Measurements from ENCODE around the gene HSPG2.

The HSPG2 gene

DNA sequence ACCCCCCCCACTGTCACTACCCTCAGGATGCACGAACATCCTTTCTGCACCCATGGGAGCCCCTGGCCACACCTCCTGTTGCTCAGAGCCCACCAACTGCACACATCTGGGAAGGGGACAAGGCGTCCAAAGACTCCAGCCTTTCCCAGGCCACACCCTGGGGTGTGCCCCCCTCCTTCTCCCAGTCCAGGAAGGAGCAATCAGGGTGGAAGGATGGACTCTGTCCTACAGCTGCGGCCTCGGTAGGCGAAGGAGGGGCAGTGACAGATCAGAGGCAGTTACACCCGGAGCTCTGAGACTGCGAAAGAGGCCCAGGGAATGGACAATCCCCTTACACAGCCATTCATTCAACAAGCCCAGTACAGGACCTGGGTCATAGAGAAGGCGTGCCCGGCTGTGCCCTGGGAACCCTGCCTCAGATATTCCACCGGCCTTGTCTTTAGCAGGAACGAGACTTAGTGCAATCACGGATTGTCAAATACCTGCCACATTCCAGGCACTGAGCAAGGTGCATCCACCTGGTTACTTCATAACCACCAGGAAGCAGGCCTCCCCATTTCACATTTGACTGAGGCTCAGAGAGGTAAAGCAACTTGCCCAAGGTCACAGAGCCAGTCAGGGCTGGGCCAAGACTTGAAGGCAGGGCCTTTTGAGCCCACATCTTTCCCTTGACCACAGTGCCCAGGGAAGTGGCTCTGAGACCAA, 9.4 kb downstream of the HSPG2 start:
- in situ Hi-C loops (cut with HindIII; ENCODE audit: low sequenced_read_pairs): no loop called here
- no peak overlapping the region for H3K4me3 ChIP-seq (ENCODE audit: low read depth, low read length)
- TF ChIP-seq, protein P1, sequence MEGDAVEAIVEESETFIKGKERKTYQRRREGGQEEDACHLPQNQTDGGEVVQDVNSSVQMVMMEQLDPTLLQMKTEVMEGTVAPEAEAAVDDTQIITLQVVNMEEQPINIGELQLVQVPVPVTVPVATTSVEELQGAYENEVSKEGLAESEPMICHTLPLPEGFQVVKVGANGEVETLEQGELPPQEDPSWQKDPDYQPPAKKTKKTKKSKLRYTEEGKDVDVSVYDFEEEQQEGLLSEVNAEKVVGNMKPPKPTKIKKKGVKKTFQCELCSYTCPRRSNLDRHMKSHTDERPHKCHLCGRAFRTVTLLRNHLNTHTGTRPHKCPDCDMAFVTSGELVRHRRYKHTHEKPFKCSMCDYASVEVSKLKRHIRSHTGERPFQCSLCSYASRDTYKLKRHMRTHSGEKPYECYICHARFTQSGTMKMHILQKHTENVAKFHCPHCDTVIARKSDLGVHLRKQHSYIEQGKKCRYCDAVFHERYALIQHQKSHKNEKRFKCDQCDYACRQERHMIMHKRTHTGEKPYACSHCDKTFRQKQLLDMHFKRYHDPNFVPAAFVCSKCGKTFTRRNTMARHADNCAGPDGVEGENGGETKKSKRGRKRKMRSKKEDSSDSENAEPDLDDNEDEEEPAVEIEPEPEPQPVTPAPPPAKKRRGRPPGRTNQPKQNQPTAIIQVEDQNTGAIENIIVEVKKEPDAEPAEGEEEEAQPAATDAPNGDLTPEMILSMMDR (IDR thresholded peaks at IDR 0.05; ENCODE audit: low read depth, low read length, missing control alignments): no peak
- DNase-seq (ENCODE audit: low read depth): no peak

GRCh38 chr1:21926814-21927532, 10.1 kb downstream of the HSPG2 start:
- in situ Hi-C loops (cut with HindIII; ENCODE audit: low sequenced_read_pairs): no loop called here
- no peak for DNase-seq (ENCODE audit: low read depth)
- TF ChIP-seq, protein P1 (IDR thresholded peaks at IDR 0.05; ENCODE audit: low read depth, low read length, missing control alignments): no peak
- no peak overlapping the region for H3K4me3 ChIP-seq (ENCODE audit: low read depth, low read length)

- H3K4me3 ChIP-seq (ENCODE audit: low read depth, low read length): no peak overlapping the region
- DNase-seq (ENCODE audit: low read depth): no peak
- TF ChIP-seq, protein P1 (IDR thresholded peaks at IDR 0.05; ENCODE audit: low read depth, low read length, missing control alignments): no peak
- in situ Hi-C loops (cut with HindIII; ENCODE audit: low sequenced_read_pairs): no loop called here
These were observed 11.0 kb downstream of the HSPG2 start for GRCh38 chr1:21926065-21926464.

DNA sequence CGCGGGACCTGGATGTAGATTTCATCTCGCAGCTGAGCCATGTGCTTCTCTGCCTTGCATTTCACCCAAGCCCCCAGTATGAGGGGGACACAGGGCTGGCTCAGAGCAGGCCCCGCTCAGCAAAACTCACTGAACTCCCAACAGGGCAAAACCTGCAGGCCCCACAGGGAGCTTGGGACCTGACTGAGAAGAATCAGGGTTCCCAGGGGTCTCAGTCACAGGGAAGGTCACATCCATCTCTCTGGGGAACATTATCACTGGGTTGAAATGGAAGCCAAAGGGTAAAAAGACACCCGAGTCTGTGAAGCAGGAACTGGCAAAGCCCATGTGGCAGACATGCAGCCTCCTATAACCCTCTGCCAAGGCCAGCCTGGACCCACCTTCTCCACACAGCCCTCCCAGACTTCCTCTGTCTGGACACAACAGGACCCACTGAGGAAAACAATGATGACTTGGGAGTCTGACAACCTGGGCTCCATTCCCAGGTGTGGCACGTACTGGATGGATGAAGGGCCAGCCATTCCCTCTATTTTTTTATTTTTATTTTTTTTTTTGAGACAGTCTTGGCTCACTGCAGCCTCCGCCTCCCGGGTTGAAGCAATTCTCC, 11.7 kb downstream of the HSPG2 start:
- TF ChIP-seq, protein P1 (IDR thresholded peaks at IDR 0.05; ENCODE audit: low read depth, low read length, missing control alignments): no peak
- DNase-seq (ENCODE audit: low read depth): no peak
- no peak overlapping the region for H3K4me3 ChIP-seq (ENCODE audit: low read depth, low read length)
- in situ Hi-C loops (cut with HindIII; ENCODE audit: low sequenced_read_pairs): no loop called here

DNA sequence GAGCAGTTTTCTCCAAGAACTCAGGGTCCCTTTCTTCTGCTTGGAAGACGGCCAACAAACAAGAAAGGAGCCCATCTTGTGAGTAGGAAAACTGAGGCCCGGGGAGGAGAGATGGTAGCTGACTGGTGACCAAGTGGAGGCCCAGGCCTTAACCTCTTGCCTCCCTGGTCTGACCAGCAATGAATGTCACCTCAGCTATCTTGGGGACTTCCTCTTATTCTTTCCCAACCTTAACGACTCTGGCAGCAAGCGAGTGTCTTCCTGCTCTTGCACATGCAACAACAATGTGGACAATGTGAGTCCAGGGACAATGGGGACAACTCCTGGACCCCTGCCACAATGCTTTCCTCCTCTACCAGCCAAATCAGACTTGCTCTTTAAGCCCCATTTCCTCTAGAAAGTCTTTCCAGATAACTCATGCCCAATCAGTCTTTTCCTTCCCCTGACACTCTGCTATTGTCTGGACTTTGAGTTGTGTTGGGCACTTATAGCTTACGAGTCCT, 12.6 kb downstream of the HSPG2 start:
- in situ Hi-C loops (cut with HindIII; ENCODE audit: low sequenced_read_pairs): no loop called here
- DNase-seq (ENCODE audit: low read depth): no peak
- TF ChIP-seq, protein P1 (IDR thresholded peaks at IDR 0.05; ENCODE audit: low read depth, low read length, missing control alignments): no peak
- H3K4me3 ChIP-seq (ENCODE audit: low read depth, low read length): no peak overlapping the region

- TF ChIP-seq, protein P1 (IDR thresholded peaks at IDR 0.05; ENCODE audit: low read depth, low read length, missing control alignments): no peak
- in situ Hi-C loops (cut with HindIII; ENCODE audit: low sequenced_read_pairs): no loop called here
- H3K4me3 ChIP-seq (ENCODE audit: low read depth, low read length): no peak overlapping the region
- no peak for DNase-seq (ENCODE audit: low read depth)
These were observed 14.8 kb downstream of the HSPG2 start for GRCh38 chr1:21922090-21923013.

Data from astrocyte of the cerebellum (primary cell).